AG08396 (cell line): ENCODE results near the gene MRPS27.

Source experiments
- DNase-seq: peaks from one replicate; pipeline ENCODE4 v3.0.0; 2012; ENCODE audit warnings: low spot score, mixed read lengths

MRPS27 gene

DNA sequence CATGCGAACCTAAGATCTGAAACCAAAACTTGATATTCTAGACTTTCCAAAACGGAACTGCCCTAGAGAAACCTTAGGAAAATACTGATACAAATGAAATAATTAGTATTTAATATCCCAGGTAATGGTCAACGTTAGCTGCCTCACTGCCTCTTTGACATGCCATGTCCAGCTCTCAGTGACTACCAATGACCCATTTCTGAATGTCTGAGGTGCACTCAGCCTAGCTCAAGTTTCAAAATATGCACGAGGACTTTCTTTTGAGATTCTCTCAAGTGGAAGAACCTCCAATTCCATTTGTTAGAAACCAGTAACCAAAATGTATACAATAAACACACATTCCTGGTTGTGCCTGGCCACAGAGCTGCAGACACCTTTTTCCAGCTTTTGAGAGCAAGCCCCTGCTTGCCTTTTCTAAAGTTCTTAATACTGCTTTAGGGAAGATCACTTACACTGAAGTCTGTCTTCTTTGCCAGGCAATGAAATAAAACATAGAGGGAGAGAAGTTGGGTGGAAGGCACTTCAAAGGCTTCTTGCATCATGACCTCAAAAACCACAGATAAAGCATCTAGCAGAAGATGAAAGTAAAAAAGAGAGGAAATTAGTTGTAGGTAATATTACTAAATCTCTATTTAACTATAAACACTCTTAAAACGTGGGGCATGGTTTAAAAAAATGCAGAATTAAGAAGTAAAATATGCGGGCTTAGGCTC is 87.9 kb downstream of the MRPS27 start:
- DNase-seq, result no peak

DNA sequence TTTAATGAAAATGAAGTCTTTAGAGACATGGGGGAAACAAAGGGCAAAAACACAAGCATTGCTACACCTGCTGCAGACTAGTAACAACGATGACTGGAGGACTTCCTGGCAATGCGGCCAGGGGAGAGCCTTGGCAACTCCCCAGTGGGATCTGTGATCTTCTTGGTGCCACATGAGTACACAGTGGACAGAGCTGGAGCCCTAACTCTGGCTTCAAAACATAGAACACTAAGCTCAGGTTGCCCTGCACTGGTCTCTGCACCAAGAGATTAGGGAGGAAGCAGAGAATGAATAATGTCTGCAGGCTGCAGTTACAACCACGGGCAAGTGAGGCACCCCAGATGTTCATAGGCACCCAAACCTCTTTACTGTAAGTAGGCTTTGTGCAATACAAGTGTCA is 91.1 kb downstream of the MRPS27 start:
- no peak for DNase-seq

DNA sequence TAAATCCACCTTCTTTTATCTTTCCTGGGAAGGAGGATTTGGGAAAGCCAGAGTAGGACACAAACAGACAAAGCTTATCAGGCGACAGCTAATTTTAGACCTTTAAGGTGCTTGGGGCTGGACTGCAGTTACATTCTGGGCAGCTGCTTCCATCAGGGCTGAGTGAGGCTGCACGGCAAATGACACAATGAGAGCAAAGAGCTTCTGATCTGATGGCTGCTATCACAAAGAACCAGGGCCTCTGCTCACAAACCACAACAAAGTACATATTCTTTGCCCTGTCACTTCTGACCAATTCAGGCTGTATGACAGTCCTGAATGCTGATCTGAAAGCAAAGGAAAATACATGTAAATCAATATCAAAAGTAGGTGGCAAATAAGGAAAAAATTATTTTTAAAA is 93.1 kb downstream of the MRPS27 start:
- DNase-seq, result no peak

DNA sequence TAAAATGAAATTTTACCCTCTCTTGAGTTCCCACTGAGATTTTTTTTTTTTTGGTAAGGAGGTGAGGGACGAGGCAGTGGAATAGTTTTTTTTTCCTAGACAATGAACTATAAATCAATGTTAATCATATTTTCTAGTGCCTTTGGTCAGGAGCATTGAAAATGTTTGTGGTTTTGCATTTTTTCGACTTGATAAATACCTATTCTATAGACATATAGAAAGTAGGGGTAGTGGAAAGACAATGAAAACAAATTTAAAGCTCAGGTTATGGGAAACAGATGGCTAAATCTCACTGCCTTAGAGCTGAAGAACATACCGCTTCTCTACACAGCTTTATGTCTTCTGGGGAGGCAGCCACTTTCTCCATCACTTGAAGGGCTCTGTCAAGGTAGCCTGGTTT is 94.3 kb downstream of the MRPS27 start:
- no peak for DNase-seq

DNA sequence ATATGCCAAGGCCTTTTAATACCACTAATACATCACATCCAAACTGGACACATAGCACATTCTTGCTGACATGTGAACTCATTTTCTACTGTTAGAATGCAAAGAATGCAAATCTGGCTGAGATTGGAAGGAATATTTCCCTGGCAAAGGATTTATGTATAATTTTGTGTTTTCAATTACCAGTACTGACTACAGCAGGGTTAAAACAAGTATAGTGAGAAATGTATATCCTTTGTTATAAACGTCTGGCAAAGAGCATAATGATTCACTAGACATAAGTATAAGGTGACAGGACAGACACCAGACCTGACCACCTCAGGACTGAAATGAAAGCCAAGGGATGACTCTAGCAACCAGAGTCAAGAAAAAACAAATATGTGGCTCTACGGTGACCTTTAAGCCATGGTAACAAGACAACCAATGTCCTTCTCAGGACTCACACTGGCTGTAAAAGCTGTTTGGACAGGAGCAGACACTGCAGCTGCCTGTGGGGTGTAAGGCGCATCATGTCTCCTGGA is 95.0 kb downstream of the MRPS27 start:
- peak; percentile 35 for DNase-seq

DNA sequence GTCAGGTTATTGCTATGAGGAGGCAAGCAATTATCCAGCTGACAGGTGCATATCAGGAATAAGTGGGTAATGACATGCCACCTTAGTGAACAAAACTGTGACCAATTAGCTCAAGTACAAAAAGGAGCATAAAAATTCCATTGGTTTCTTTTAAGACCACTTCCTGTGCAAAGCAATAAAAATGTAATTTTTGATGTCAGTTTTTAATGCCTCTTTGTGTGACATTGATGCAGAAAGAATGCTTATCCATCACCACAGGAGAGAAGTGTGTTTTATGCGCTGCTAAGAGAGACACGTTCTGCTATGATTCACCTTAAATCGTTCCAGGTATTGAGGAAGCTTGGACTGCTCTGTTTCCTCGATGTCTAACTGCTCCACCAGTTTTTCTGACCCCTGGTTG is 96.7 kb downstream of the MRPS27 start:
- no peak for DNase-seq

DNA sequence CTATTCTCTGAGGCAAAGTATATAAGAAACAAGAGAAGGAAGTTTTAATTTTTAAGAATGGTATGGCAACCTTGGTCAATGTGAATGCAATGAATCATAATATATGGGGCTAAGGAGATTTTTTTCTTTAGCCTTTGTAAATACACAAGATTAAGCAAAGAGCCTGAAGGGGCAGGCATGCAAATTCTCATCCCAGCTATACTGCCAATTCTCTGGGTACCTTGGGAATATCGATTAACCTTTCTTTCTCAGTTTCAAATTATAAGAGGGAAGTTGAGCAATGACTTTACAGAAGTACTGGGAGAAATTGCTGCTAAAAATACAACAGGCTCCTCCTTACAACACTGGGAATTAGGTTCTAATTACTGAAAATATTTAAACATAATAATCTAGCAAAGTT is 97.5 kb downstream of the MRPS27 start:
- no peak for DNase-seq

DNA sequence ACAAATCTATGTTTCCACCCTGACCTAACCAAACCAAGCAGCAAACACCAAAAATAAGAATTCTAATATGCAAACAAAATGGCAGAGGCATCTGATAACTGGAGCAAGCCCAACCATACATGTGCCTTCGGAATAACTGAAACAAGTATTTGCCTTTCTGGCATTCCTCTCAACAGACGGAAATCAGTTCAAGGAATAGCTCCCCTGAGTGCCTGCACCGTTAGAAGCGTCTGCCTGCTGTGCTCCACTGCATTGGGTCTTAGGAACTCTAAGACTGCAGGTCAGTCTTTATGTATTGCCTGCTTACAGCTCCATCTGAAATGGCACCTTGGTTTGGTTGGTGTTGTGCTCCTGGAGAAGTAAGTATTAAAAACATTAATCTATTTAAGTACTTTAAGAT is 98.5 kb downstream of the MRPS27 start:
- no peak for DNase-seq

DNA sequence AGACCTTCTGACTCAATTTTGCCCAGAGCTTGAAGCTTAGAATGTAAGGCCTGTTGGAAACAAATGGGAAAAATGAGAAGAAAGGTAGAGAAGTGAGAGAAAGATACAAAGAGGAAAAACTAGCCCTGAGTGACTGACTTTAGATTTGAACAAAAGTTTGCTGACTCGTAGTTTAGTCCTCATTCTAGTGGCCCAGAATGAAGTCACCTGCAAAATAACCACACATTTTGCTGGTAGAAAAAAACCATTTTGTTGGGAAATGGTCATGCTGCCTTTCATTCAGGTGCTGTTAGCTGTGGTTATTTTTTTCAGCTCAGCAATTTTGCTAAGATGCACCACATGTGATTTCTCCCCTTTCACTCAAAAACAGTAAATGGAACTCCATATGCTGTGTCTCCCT is 98.9 kb downstream of the MRPS27 start:
- DNase-seq, result no peak

DNA sequence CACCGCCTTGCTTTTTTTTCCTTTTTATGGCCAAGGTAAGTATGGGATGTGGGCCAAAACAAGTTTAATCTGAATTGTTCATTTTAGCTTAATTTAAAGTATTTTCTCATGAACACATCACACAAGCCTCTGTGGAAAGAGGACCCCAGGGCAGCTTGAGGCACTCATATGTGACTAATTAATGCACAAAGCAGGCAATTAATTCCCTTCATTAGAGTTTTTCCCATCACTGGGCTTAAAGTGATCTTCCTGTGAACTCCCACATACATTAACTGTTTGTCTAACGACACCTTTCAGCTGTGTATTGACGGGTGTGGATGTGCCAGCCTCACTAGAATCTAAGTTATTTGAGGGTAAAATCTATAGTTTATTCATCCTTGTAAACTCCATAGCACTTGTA is 103.3 kb downstream of the MRPS27 start:
- DNase-seq, result no peak

DNA sequence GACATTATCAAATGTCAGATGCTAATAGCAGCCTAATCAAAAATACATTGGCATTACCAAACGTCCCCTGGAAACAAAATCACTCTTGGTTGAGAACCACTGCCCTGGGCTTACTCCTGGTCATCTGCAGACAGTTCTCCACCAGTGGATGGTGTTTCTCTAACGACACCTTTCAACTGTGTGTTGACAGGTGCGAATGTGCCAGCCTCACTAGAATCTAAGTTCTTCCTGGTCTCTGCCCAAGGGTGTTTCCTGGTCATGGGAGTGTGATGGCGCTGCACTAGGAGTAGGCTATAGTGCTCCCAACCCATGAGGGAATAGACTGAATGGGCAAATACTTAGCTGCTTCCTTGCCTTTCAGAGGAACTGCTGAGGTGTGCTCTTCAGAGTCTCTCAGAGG is 105.9 kb downstream of the MRPS27 start:
- no peak for DNase-seq

DNA sequence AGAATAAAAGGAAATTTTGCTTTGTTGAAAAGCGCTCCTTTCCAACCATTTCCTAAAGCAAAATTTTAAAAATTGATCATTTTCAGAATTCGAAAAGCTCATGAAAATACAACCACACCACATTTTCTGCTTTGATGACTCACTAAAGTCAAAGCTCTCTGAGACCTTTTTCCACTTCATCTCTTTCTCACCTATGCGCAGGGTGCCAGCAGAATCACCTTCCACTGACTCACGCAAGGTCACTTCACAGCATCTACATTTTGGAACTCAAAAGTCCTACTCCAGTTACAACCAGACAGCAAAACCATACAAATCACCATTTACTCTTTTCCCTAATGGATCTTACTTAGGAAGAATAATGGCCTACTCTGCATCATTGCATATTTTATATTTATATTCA is 106.6 kb downstream of the MRPS27 start:
- no peak for DNase-seq

DNA sequence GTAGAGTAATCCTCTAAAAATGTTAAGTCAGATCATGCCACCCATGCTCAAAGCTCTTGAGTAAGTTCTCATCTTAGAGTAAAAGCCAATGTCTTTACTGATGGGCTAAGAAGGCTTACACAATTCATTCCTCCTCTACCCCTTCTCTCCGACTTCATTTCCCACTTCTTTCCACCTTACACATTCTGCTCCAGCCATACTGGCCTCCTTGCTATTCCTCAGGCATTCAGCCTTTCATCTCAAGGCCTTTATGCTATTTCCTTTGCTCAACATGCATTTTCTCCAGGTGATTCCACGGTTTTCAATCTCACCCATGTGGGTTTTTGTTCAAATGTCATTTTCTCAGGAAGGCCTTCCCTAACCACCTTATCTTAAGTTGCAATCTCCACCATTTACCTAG is 107.9 kb downstream of the MRPS27 start:
- no peak for DNase-seq

DNA sequence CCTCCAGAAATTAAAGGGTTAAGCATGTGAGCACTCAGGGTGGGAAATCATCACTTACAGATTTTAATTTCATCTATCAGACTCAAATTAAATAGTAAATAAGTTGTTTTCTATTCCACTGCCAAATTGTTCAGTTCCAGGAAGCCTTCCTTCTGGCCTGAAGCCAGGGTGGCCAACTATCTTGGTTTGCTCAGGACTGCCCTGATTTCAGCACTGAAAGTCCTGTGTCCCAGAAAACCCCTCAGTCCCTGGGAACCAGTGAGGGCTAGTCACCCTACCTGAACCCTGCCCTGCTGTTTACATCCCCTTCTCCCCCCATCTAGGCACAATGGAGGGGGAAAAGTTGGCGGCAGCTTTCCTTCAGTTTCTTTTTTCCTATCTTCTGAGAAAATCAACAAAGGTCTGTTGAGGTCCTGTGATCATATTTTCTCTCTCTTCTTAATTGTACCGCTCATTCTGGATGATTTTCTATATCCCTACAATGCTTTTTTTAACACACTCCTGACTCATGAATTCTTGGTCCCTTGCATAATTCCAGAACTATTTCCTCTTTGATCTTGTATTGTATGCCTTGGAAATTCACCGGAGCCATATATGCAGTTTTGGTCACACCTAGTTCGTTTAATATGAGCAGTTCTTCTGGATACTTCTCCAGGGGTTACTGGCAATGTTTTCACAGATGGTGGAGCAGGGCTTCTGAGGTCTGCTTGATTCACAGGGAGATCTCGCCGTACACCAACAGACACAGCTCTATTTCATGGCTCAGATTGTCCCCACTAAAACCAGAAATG is 109.0 kb downstream of the MRPS27 start:
- DNase-seq, result peak; percentile 49

DNA sequence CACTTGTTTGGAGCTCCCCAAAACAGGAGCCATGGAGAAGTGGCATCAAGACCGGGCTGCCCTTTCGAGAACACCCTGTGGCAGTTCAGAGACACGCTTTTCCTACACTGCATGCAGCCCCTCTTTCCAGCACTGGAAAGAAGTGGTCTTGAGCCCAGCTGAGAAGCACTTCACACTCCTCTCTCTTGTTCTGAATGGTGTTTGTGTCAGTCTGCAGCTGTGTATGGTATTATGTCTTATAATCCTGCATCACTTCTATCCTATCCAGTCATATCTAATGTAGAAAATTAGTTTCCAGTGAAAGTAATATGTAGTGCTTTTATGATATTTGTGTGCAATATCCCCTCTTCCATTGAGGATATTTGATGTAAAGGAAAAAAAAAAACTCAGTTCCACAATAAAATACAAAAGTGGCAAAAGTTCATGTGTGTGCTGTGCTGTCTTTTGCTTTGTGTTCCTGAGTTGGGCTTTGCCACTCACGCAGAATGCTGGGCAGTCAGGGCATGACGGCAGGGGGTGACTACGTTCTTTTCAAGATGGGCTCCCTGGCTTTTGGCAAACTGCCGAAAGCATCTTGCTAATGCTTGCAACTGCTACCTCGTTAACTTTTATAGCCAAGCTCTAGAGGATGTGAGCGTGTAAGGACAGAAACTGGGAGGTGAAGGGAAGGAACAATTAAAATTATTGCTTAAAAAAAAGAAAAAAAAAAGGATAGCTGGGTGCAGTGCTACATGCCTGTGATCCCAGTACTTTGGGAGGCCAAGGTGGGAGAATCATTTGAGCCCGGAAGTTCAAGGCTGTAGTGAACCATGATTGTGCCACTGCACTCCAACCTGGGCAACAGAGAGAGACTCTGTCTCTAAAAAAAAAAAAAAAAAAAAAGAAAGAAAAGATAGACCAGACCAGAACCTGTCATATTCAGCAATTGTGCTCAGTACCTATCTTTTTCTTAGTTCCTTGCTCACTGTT is 110.6 kb downstream of the MRPS27 start:
- no peak for DNase-seq

DNA sequence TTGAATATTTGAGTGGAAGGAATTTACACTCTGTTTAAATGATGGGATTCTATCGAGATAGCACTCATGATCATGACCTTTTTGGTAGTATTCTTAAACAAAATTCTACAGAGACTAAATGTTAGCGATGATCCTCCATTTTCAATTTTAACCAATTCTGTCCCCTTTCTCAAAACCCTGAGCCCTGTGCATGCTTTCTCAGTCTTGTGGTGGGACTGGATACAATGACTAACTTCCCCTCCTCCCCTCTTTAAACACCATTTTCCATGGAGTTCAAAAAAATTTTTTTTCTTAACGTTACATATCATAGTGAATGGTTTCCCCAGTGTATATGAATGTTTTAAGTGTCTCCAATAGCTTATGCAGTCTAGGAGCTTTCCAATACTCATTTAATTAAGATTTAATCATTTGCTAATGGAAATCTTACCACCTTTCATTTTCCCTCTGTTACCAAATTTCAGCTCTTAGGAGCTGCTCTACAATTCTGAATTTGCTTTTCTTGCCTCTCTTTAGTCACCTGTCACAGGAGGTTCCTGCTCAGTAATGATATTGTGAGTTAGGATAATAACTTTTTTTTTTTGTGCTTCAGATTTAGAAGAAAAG is 111.6 kb downstream of the MRPS27 start:
- DNase-seq, result no peak

DNA sequence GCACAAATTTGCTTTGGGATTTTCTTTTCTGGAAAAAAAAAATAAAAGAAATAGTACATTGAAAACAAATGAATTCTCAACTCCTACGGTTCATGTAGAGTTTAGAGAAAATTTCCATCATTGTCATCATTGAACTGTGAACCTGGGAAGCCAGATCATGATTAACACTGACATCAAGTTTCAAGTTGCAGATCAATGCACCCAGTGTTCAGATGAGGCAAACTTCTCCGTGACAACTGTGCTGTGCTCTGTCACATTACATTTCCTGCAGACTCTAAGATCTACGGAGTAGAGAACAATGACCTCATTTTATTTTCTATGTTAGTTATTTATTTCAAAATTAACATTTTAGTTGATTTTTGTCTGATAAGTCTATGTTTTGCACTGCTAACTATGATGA is 113.0 kb downstream of the MRPS27 start:
- DNase-seq, result no peak

DNA sequence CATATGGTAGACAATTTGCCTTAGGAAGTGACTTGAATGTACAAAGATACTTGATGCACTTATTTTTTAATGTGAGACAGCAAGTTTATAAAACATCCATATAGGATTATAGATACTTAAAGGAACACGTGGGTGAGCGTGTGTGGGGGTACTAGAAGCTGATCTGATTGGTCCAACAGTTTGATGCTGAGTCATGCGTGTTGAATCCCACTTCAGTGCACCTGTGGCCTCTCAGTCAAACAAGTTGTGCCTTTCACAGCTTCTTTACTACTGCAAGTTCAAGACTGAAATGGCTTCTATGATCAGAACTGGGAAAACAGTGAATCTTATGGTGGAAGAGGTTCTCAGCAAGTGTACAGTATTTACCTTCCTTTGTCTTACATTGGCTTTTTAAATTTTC is 113.9 kb downstream of the MRPS27 start:
- no peak for DNase-seq

DNA sequence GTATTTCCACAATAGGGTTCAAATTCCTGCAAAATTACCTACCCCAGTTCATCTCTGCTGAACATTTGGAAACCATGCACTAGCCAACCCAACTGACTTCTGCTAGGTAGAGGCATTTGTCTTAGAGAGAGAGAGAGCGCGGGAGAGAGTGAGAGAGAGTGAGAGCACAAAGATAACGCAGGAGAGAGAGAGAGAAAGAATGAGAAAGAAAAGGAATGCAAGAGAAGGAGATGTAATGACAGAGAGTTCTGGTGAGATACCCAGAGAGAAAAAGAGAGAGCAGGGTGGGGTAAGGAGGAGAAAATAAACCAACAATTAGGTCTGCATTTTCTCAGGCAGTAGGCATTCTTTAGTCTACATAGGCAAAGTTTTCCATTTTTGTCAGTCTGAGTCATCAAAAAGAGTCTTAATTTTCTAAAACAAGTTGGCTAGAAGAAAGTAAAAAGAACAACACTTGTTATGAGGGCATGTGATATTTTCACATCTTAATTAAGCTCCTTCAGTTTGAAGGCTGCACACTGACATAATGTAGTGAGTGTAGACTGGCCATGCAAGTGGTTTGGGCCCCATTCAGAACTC is 114.5 kb downstream of the MRPS27 start:
- peak; percentile 20 for DNase-seq

DNA sequence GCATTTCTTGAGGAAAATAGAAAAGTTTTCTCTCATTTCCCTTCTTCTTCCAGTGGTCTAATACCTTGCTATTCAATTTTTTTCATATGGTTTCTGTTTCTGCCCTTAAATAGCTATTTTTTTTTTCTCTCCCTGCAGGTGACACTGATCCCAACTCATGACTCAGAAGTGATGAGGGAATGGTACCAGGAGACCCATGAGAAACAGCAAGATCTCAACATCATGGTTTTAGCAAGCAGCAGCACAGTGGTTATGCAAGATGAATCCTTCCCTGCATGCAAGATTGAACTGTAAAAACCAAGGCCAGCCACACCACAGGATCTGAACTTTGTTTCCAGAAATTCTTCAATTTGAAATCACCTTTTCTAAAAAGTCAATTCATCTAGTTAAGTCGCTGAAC is 115.1 kb downstream of the MRPS27 start:
- DNase-seq, result no peak

DNA sequence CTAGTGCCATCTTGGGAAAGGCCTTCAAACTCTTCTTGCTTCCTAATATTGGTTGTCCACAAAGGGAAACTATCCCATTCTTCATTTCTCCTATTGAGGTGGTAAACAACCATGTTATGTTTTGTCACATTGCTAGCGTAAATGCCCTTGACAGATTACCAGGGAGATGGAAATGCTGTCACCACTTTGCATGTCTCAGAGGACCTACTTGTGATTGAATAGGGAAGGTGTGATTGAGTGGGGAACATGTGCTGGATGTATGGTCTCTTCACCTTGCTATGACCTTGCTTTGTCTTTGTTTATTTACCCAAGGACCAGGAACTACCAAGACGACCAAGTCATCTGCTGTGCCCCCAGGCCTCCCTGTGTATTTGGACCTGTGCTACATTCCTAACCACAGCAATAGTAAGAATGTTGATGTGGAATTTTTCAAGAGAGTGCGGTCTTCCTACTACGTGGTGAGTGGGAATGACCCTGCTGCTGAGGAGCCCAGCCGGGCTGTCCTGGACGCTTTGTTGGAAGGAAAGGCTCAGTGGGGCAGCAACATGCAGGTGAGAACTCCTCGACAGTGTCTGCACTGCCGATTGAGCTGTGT is 116.7 kb downstream of the MRPS27 start:
- no peak for DNase-seq
